ENCODE results near the gene HEATR5A. TPM values are rescaled to one million over a fixed set of nuclear protein-coding genes. Genes with fewer than 3 reads are reported as not detected.

The HEATR5A gene
- total RNA-seq (2016; rRNA removed; fragmentation: Illumina TruSeq; extraction: Trizol) (105 and 172 TPM in 2 replicates), polyA plus RNA-seq (2011; rRNA removed) (35.4 and 36.4 TPM in 2 replicates), polyA minus RNA-seq (2011; rRNA and poly(A)+ RNA removed; ENCODE audit: low replicate concordance) (118 and 198 TPM in 2 replicates), Bru-seq, nascent RNA (percentile 76 among the genes with signal in this experiment), BruChase-seq, experiment 1, labeled RNA remaining after a 6-hour chase (percentile 73 among the genes with signal in this experiment), BruChase-seq, experiment 2, labeled RNA remaining after a 2-hour chase (percentile 76 among the genes with signal in this experiment)
- 20.4 and 21.9 TPM in 2 replicates for total RNA-seq (2016; cell fraction: cytosol; rRNA removed; fragmentation: Illumina TruSeq; extraction: Trizol; ENCODE audit: low read depth)
- total RNA-seq (2016; cell fraction: insoluble cytoplasmic fraction; rRNA removed; fragmentation: Illumina TruSeq; extraction: Trizol) = 101 and 173 TPM in 2 replicates
- 25.0 and 28.4 TPM in 2 replicates for total RNA-seq (2016; cell fraction: membrane; rRNA removed; fragmentation: Illumina TruSeq; extraction: Trizol)
- total RNA-seq (2016; cell fraction: nucleus; rRNA removed; fragmentation: Illumina TruSeq; extraction: Trizol) = 106 and 117 TPM in 2 replicates
- polyA plus RNA-seq (2011; cell fraction: cytosol; rRNA removed) = 18.7 and 28.7 TPM in 2 replicates
- 17.1 and 21.5 TPM in 2 replicates for polyA plus RNA-seq (2011; cell fraction: nucleus; rRNA removed)
- polyA plus RNA-seq (2012) = 36.1 and 45.9 TPM in 2 replicates
- polyA plus RNA-seq (2016; cell fraction: cytosol; fragmentation: Illumina TruSeq; extraction: Trizol; ENCODE audit: low read depth) = 7.9 and 8.6 TPM in 2 replicates
- polyA plus RNA-seq (2016; cell fraction: insoluble cytoplasmic fraction; fragmentation: Illumina TruSeq; extraction: Trizol; ENCODE audit: low read depth) = 69.4 and 72.9 TPM in 2 replicates
- 11.9 and 12.6 TPM in 2 replicates for polyA plus RNA-seq (2016; cell fraction: membrane; fragmentation: Illumina TruSeq; extraction: Trizol; ENCODE audit: low read depth)
- polyA plus RNA-seq (2016; cell fraction: nucleus; fragmentation: Illumina TruSeq; extraction: Trizol; ENCODE audit: insufficient read depth, low read depth) = 46.2 and 49.9 TPM in 2 replicates
- polyA minus RNA-seq (2011; cell fraction: cytosol; rRNA and poly(A)+ RNA removed) = 44.9 and 53.1 TPM in 2 replicates
- 106 and 121 TPM in 2 replicates for polyA minus RNA-seq (2011; cell fraction: nucleus; rRNA and poly(A)+ RNA removed)
- long read RNA-seq, experiment 1, transcript HEATR5A-201 (3 exons, 507 nt) = major isoform, 13 of 25 reads
- long read RNA-seq, experiment 1, partial matches to known transcripts = 6 of 25 reads
- long read RNA-seq, experiment 1, other reads (novel, unspliced or antisense) = 6 of 25 reads
- long read RNA-seq, experiment 2, full-length matches to known transcripts = 18 of 41 reads
- long read RNA-seq, experiment 2, partial matches to known transcripts = 4 of 41 reads
- long read RNA-seq, experiment 2, other reads (novel, unspliced or antisense) = 19 of 41 reads

GRCh38 chr14:31420319-31421111 is at the start of gene HEATR5A:
TSS of gene HEATR5A (minus strand) at chr14:31420550. CDS start at chr14:31402975, 17,575 bp downstream.
- ATAC-seq (peak; percentile 90), FAIRE-seq (peak; percentile 65), DNase-seq (ENCODE audit: low spot score) (peak; percentile 98)
- Histone ChIP-seq H3K27ac (ENCODE audit: extremely low read length, insufficient read depth, low read length) (peak within 1 kb of the TSS; percentile 89), H3K9me3 (ENCODE audit: low read length) (no peaks in the 10 kb centered on the region), H3K4me2 (ENCODE audit: low read depth, low read length) (peak within 1 kb of the TSS; percentile 85), H3K4me3 (replicated peaks in 1 of 3; ENCODE audit: insufficient read depth in 1 of 3, low read depth in 2 of 3, low read length in 3 of 3) (peak within 1 kb of the TSS; percentile 73 to 99 (median 85)), H3K27me3 (ENCODE audit: control insufficient read depth in 1 of 2, insufficient read depth in 2 of 2, low read length in 2 of 2) (no peaks in the 10 kb centered on the region; a peak in 1 of 5 replicates), H3K9ac (ENCODE audit: insufficient read depth, low read depth, low read length) (peak within 1 kb of the TSS; percentile 90), H2AFZ (ENCODE audit: low read length) (peak within 1 kb of the TSS; percentile 91), H3K79me2 (ENCODE audit: insufficient read depth, low read length) (peaks cover 38% of the 10 kb centered on the region), H3K4me1 (ENCODE audit: insufficient read depth, low read length) (peaks cover 27% of the 10 kb centered on the region), H4K20me1 (ENCODE audit: insufficient read depth, low read length) (no peaks in the 10 kb centered on the region), H3K36me3 (replicated peaks in 1 of 2; ENCODE audit: control insufficient read depth in 1 of 2, insufficient read depth in 2 of 2, low read length in 2 of 2) (no peaks in the 10 kb centered on the region)
- POLR2A ChIA-PET = interaction anchor here (0.6 to 4.9 kb wide), 54 partner anchors 8 to 838 kb away, joined by 3 to 181 read pairs (median 5); partner anchors contain the start of genes ARHGAP5, COCH, DTD2 and HECTD1
- in situ Hi-C loops (cut with HindIII; ENCODE audit: extremely low pct_ligation_motif_present, low pct_unique_long_range_greater_than_20kb) = loop anchor here (5.0 kb wide), 1 partner anchor 37 kb away; the partner anchor contains the start of gene DTD2
- WGBS (ENCODE audit: low lambda C conversion rate) = under 1% methylated on average over 53 of the region's 56 CpGs
- CTCF ChIA-PET (ENCODE audit: low intra/inter-chr PET ratio, low total read pairs) = interaction anchor here (0.9 kb wide), 1 partner anchor 30 kb away, joined by 3 read pairs; no protein-coding TSS in a partner anchor
- BruUV-seq (replicated peaks) = no TSS peak
- intact Hi-C loops (cut with micrococcal nuclease; ENCODE audit: unreplicated experiment) = loop anchor here (1.0 to 5.0 kb wide), 4 partner anchors 37 to 657 kb away; partner anchors contain the start of genes ARHGAP5, DTD2 and HECTD1
- TF ChIP-seq ZZZ3 (CRISPR knock-in tag; IDR thresholded peaks at IDR 0.05; ENCODE audit: borderline replicate concordance) (no peak), ATM (IDR thresholded peaks at IDR 0.05; ENCODE audit: borderline replicate concordance) (no peak), ZNF883 (CRISPR knock-in tag; IDR thresholded peaks at IDR 0.05; ENCODE audit: not compliant biosample characterization) (peak; percentile 99), AGO2 (optimal IDR thresholded peaks at IDR 0.05; ENCODE audit: low read depth, low read length) (peak; percentile 95), ZNF350 (CRISPR knock-in tag; IDR thresholded peaks at IDR 0.05; ENCODE audit: borderline replicate concordance, low read depth) (peak; percentile 100), CBFB (CRISPR knock-in tag; IDR thresholded peaks at IDR 0.05) (peak; percentile 98), MTF1 (CRISPR knock-in tag; IDR thresholded peaks at IDR 0.05) (peak; percentile 65; the same call in 1 of the 2 replicates), ZKSCAN1 (IDR thresholded peaks at IDR 0.05; ENCODE audit: low read length) (no peak; the same call in 1 of the 2 replicates), FIP1L1 (IDR thresholded peaks at IDR 0.05; ENCODE audit: borderline replicate concordance, insufficient read depth, low read depth, low read length) (peak; percentile 98; the same call in 1 of the 2 replicates), ARNT (IDR thresholded peaks at IDR 0.05) (no peak), HMG20B (CRISPR knock-in tag; conservative IDR thresholded peaks at IDR 0.05) (no peak; the same call in none of the 2 replicates), ZMAT5 (CRISPR knock-in tag; IDR thresholded peaks at IDR 0.05; ENCODE audit: borderline replicate concordance, low read depth) (no peak), KAT7 (CRISPR knock-in tag; IDR thresholded peaks at IDR 0.05; ENCODE audit: borderline replicate concordance) (peak; percentile 100), IRF1 (CRISPR knock-in tag; IDR thresholded peaks at IDR 0.05; ENCODE audit: low read depth) (no peak; the same call in 1 of the 2 replicates), NR2F6 (IDR thresholded peaks at IDR 0.05) (peak; percentile 50), NR2F6 (CRISPR knock-in tag; IDR thresholded peaks at IDR 0.05) (peak; percentile 83), GATAD1 (CRISPR knock-in tag; IDR thresholded peaks at IDR 0.05) (peak; percentile 93), PTBP1 (IDR thresholded peaks at IDR 0.05; ENCODE audit: low read depth, low read length, poor library complexity, severe bottlenecking) (peak; percentile 74)
